Peyer's patch (tissue), 4 donors: ENCODE measurements around the gene IGFBP7.
"Not testable (repeated sequence)": the region's sequence is repeated elsewhere in the genome, so short reads cannot be mapped to it uniquely, and the experiment has no call there.

ENCODE experiments used
- CTCF ChIP-seq, 6 experiments: fragments of 450-650 bp in 4 of 6; fragments of 200-600 bp in 2 of 6; sonication (generic) in 1 of 6; IDR thresholded peaks; one replicate each; pipeline ENCODE4 v1.5.1; 2017 to 2019; ENCODE audit warnings: antibody characterized with exemption in 6 of 6, mild to moderate bottlenecking in 3 of 6, moderate library complexity in 1 of 6
- POLR2A ChIP-seq, 2 donors: fragments of 450-650 bp; IDR thresholded peaks; one replicate each; pipeline ENCODE4 v1.5.1; 2017; ENCODE audit warnings: antibody characterized with exemption in 2 of 2, mild to moderate bottlenecking in 2 of 2, moderate library complexity in 2 of 2

DNA sequence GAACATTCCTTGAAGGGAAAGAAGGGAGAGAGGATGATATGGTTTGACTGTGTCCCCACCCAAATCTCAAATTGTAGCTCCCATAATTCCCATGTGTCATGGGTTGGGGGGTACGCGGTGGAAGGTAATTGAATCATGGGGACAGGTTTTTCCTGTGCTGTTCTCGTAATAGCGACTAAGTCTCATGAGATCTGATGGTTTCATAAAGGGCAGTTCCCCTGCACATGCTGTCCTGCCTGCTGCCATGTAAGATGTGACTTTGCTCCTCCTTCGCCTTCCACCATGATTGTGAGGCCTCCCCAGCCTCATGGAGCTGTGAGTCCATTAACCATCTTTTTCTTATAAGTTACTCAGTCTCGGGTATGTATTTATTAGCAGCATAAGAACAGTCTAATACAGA, 63.1 kb downstream of the IGFBP7 start:
- not testable (repeated sequence) for TF ChIP-seq POLR2A, CTCF (IDR thresholded peaks at IDR 0.05)
